Hematopoietic multipotent progenitor cell treated with erythropoietin and hydrocortisone succinate and interleukin-3 and kit ligand, for 6 days (in vitro differentiated cells): Measurements from ENCODE around the gene DOCK8.

Source experiments
- DNase-seq: peaks from one replicate; pipeline ENCODE4 v3.0.0-alpha.2; 2015

Gene DOCK8

GRCh38 chr9:316382-316965 lies 101.8 kb downstream of the DOCK8 start:
- peak; percentile 25 for DNase-seq

GRCh38 chr9:318646-319045 lies 104.0 kb downstream of the DOCK8 start:
- DNase-seq, result no peak

- DNase-seq, result no peak
Measured at GRCh38 chr9:324971-325370, 110.3 kb downstream of the DOCK8 start.

GRCh38 chr9:326667-327066 lies 112.0 kb downstream of the DOCK8 start:
- no peak for DNase-seq

GRCh38 chr9:328453-328852 lies 113.8 kb downstream of the DOCK8 start:
- DNase-seq, result no peak

GRCh38 chr9:331197-331596 lies 116.5 kb downstream of the DOCK8 start:
- DNase-seq, result no peak

- DNase-seq, result no peak
Measured at GRCh38 chr9:335373-335772, 120.7 kb downstream of the DOCK8 start.

GRCh38 chr9:336039-336438 lies 121.4 kb downstream of the DOCK8 start:
- no peak for DNase-seq

GRCh38 chr9:338602-339001 lies 123.9 kb downstream of the DOCK8 start:
- DNase-seq, result no peak

GRCh38 chr9:341634-342421 lies 127.2 kb downstream of the DOCK8 start:
- no peak for DNase-seq

GRCh38 chr9:343773-344172 lies 129.1 kb downstream of the DOCK8 start:
- no peak for DNase-seq

GRCh38 chr9:346111-346571 lies 131.5 kb downstream of the DOCK8 start:
- DNase-seq, result no peak

GRCh38 chr9:347667-348292 lies 133.1 kb downstream of the DOCK8 start:
- peak; percentile 54 for DNase-seq

GRCh38 chr9:350384-350783 lies 135.7 kb downstream of the DOCK8 start:
- DNase-seq, result peak; percentile 9

- no peak for DNase-seq
Measured at GRCh38 chr9:351916-352315, 137.3 kb downstream of the DOCK8 start.

GRCh38 chr9:353077-353476 lies 138.4 kb downstream of the DOCK8 start:
- DNase-seq, result no peak

- DNase-seq, result no peak
Measured at GRCh38 chr9:354453-354852, 139.8 kb downstream of the DOCK8 start.

GRCh38 chr9:357560-357959 lies 142.9 kb downstream of the DOCK8 start:
- DNase-seq, result peak; percentile 27

GRCh38 chr9:362561-363273 lies 148.1 kb downstream of the DOCK8 start:
- DNase-seq, result no peak

- DNase-seq, result no peak
Measured at GRCh38 chr9:363274-363612, 148.6 kb downstream of the DOCK8 start.

GRCh38 chr9:365436-365835 lies 150.8 kb downstream of the DOCK8 start:
- no peak for DNase-seq

GRCh38 chr9:366620-367019 lies 152.0 kb downstream of the DOCK8 start:
- DNase-seq, result no peak

GRCh38 chr9:370086-370485 lies 155.4 kb downstream of the DOCK8 start:
- no peak for DNase-seq

- no peak for DNase-seq
Measured at GRCh38 chr9:371349-371748, 156.7 kb downstream of the DOCK8 start.
